GM19463 (cell line): ENCODE data around the gene HIVEP1.
"Not testable (repeated sequence)": the region's sequence is repeated elsewhere in the genome, so short reads cannot be mapped to it uniquely, and the experiment has no call there.

ENCODE experiments used
- ATAC-seq: cut with Tn5 transposase; IDR thresholded peaks from one replicate; pipeline ENCODE4 v1.9.1; 2021; ENCODE audit warnings: mild to moderate bottlenecking, moderate library complexity; ENCODE audit not compliant: unreplicated experiment

Gene HIVEP1

DNA sequence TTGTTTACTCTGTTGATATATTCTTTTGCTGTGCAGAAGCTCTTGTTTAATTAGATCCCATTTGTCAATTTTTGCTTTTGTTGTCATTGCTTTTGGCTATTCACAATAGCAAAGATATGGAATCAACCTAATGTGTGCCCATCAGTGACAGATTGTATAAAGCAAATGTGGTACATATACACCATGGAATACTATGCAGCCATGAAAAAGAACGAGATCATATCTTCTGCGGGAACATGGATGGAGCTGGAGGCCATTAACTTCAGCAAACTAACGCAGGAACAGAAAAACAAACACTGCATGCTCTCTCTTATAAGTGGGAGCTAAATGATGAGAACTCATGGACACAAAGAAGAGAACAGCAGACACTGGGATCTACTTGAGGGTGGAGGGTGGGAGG is 164.7 kb downstream of the HIVEP1 start:
- ATAC-seq = not testable (repeated sequence)

DNA sequence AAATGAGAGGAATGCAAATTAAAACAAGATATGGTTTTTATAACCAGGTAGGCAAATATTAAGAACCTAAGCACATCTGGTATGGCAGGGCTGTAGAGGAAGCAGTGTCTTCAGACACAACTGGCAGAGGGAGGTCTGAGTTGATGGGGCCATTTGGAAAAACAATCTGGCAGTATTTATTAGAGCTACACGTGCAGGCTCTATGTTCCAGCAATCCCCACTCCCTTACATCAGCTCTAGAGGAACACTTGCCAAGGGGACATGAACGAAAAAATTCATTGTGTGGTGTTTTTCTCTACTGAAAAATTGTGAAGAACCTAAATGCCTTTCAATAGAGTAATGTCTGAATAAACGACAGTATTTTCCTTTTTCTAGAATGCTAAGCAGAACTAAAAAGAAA is 166.4 kb downstream of the HIVEP1 start:
- ATAC-seq = no peak

- no peak for ATAC-seq
Observed at GRCh38 chr6:12181481-12181880, 169.4 kb downstream of the HIVEP1 start.

GRCh38 chr6:12182676-12183075 is 170.6 kb downstream of the HIVEP1 start:
- ATAC-seq = no peak

GRCh38 chr6:12185081-12185673 is 173.1 kb downstream of the HIVEP1 start:
- ATAC-seq = no peak

DNA sequence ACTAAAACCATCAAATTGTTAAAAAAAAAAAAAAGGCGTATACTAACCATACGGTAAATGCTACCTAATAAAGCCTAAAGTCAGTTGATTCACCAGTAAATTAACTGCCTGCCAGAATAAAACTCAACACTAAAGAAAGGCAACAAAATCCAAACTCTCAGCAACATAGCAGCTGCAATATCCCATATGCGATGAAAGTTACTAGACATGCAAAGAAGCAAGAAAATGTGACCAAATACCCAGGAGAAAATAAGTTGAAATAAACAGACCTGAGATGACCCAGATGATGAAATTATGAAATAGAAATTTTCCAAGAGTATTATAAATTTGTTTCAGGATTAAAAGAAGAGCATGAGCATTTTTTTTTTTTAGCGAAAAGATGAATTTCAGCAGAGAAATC is 174.4 kb downstream of the HIVEP1 start:
- ATAC-seq = no peak

DNA sequence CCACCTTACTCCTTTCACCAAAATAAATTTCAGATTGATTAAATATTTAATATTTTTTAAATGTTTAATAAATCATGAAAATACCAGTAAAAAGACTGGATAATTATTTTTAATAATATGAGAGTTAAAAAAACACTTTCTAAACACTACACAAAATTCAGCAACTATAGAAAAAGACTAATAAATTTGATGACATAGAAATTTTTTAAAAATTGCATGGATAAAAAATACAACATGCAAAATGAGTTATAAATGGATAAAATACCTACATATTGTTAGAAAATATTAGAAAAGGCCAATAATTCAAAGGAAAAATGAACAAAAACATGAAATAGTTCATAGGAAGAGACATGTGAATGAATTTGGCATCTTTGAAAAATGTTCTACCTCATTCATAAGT is 177.0 kb downstream of the HIVEP1 start:
- no peak for ATAC-seq

- ATAC-seq = no peak
Observed at GRCh38 chr6:12189661-12190060, 177.5 kb downstream of the HIVEP1 start.

DNA sequence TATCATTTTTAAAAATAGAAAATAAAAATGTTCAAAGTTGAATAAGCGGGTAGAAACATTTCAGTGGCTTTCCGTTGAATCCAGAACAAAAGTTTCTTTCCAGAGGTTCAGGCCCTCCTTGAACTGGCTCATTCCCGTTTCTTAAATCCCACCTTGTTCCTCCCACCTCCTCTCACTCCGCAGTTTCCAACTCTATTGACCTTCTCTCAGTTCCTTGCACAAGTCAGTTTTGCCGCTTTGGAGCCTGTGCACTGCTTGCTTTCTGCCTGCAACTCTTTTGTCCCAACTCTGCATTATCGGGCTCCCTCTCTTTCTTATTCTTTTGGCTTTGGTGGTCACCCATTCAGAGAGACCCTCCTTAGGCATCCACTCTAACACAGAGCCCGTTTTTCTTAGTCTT is 178.1 kb downstream of the HIVEP1 start:
- ATAC-seq = no peak

DNA sequence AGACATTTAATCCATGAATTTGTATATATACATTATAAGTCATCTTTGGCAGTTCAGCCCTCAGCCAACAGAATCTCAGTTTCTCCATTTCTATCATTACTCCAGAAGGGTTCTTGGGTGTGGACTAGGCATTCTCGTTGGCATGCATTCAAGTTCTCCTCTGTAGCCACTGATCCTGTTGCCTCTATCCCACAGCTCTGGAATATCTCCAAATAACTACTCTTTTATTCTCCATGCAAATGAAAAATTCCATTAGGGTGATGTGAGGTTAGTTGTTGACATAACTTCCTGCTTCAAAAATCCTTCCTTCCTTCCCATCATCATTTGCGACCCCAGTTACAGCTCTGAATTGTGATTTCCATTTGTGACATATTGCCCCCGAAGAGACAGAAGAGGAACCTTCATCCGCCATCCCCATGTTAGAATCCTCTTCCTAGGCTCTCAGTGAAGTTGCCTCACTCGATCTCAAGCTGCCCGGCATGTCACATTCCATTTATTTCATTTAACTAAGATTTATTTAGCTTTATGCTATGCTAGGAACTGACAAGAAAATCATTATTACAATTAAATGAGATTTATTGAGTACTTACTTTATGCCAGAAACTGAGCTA is 184.3 kb downstream of the HIVEP1 start:
- no peak for ATAC-seq

GRCh38 chr6:12198851-12199250 is 186.7 kb downstream of the HIVEP1 start:
- ATAC-seq = no peak

- no peak for ATAC-seq
Observed at GRCh38 chr6:12200015-12200564, 188.0 kb downstream of the HIVEP1 start.

DNA sequence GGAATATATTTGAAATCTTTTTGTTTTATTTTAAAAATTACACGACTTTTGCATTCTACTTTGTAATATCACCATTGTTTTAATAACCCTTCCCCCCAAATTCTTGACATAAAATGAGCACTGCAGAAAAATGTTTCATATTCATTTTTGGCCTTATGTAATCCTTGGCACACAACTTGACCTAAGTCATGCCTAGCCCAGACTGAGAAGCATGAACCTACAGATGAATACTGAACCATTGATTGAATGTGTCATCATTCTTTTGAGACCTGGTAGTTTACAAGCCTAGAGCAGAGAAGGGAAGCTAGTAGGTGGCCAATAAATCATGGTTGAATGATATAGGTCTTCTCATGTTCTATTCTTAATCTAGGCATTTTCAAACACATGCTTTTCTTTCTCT is 188.6 kb downstream of the HIVEP1 start:
- ATAC-seq = no peak

- ATAC-seq = no peak
Observed at GRCh38 chr6:12203001-12203400, 190.9 kb downstream of the HIVEP1 start.

DNA sequence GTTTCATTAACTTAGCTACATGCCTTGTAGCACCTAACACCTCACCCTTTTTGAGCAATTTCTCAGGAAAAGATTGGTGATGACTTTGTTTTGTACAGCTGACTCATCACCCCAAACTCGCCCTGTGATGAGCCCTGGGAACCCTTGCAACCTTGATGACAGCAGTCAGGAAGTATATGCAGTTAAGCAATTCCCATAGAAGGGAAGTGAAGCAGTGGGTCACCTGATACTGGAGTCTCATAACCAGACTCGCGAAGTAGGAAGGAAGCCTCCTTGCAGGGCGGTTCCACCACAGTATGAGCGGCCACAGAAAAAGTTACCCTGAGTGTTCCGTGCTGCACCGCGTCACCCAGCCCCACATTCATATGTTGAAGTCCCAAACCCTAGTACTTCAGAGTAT is 196.1 kb downstream of the HIVEP1 start:
- ATAC-seq = no peak

DNA sequence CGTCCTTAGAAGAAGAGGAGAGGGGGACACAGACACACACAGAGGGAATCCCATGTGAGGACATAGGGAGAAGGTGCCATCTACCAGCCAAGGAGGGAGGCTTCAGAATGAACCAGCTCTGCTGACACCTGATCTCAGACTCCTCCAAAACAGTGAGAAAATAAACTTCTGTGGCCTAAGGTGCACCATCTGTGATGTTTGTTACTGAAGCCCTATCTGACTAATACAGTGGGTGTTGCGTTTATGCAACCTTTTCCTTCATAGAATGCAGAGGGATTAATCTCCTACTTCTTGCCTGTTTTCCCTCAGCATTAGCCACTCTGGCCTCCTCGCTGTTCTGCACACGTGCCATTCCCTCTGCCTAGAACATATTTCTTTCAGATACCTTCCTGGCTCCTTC is 196.6 kb downstream of the HIVEP1 start:
- ATAC-seq = no peak
